Astrocyte of the hippocampus (primary cell): ENCODE measurements around the gene PDGFC.
"Not testable (repeated sequence)": the region's sequence is repeated elsewhere in the genome, so short reads cannot be mapped to it uniquely, and the experiment has no call there.

Source experiments
- DNase-seq: peaks from one replicate; pipeline ENCODE4 v3.0.0; 2011; ENCODE audit warnings: low read depth, low spot score

PDGFC gene

DNA sequence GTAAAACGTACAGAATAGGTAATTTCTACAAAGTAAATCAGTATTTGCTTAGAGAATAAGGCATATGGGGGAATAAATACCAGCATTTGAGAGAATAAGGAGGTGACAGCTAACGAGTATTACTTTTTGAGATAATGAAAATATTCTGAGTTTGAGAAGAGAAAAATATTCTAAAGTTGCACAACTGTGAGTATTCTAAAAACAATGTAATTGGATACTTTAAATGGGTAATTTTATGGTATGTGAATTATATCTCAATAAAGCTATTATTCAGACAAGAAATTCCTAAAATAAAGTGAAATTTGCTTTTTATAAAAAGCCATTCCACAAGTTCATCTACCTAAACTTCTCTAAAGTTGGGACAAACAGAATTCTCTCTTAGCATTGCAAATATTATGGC is 62.6 kb downstream of the PDGFC start:
- DNase-seq: no peak

DNA sequence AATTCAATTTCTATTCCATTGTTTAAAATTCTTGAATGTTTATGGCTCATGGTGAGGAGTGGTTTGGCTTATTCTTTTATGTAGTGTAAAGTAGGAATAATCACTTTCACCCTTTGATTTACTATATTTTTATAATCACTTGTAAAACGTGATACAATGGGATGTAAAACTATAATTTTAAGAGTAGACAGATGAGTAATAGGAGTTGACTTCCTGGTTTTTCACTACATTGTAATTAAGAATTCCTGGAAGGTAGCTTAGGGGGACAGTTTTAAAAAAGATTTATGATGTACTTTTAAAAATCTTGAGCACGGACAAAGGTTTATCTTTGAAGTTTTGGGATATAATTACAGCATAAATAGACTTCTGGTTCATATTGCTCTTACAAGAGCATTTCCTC is 65.3 kb downstream of the PDGFC start:
- DNase-seq: no peak

DNA sequence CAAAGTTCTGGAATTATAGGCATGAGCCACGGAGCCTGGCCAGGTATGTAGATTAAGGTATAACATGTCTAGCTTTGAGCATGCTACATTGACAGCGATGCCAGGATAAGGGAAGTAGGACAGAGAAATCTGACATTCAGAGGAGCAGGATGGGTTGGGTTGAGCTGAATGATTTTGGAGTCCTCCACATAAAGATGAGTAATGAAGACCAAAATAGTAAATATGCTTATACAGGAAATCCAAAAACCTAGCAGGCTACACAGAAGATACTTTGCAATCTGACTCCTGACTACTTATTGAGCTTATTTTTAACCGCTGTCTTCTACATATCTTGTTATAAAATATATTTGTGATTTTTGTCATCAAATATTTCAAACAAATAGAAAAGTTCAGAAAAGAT is 69.7 kb downstream of the PDGFC start:
- DNase-seq: no peak

DNA sequence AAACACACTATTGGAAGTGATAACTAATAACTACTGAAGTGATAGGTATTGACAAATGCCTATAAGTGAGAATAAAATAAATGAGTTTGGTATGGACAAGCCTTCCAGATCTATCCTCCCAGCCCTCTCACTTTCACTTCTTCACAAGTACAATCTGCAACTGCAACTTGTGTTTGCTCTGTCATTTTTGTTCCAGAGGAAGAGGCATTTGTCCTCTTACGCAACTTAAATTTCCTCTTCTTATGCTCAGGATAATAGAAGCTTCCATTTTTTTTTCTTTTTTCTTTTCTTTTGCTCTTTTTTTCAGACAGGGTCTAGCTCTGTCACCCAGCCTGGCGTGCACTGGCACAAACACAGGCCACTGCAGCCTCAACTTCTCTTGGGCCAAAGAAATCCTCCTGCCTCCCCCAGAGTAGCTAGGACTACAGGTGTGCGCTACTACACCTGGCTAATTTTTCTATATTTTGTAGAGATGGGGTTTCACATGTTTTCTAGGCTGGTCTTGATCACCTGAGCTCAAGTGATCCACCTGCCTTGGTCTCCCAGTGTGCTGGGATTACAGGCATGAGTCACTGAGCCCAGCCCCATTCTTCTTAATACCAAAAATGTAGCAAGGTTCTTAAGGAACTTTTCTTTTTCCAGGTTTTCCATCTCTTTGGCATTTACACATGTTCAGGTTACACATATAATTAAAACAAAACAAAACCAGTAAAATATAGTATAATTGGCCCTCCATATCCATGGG is 73.1 kb downstream of the PDGFC start:
- DNase-seq: no peak

DNA sequence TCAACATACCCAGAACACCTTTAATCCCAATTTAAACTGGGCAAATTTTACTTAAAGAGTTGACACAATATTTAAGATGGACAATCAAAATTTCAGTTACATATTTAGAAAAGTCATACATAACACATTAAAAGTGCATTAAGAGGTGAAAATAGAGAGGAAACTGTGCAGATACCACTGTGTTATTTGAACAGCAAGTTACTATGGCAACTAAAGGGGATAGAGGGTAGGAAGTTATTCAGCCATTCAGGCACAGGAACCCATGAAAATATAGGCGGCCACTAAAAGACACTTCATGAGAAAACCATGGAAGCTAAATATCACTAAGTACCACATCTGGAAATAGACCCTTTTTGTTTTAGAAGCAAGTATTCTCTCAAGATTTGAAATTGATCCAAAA is 75.1 kb downstream of the PDGFC start:
- no peak for DNase-seq

DNA sequence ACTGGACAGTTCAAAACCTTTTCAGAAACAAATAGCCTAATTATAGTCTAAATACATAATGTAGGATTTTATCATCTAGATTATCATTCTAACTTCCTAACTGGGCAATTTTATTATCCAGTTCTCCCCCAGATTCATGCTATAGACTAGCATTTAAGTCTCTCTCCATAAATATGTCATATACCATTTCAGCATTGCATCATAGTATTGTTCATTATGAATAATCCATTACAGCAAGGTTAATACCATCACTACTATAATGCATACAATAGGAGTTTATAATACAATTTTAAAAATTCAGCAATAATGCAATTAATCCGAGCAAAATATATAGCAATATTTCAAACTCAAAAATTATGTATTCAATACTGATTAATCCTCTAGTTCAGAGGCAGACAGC is 77.4 kb downstream of the PDGFC start:
- no peak for DNase-seq

DNA sequence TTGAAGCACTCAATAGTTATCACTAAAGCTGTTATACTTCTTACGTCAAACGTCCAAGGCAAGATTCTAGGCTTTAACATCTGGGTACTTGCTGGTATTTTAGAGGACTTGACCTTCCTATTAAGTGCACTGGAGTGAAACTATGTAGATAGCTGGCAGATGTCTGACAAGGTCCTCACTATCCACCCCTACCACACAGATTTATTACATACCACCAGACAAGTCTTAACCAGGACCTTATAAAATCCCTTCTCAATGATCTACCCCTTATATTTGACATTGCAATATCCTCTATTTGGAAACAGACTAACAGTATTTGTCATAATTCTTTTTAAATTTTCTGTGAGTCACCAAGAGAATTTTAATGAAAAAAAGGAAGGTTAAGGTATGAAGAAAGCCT is 78.8 kb downstream of the PDGFC start:
- no peak for DNase-seq

DNA sequence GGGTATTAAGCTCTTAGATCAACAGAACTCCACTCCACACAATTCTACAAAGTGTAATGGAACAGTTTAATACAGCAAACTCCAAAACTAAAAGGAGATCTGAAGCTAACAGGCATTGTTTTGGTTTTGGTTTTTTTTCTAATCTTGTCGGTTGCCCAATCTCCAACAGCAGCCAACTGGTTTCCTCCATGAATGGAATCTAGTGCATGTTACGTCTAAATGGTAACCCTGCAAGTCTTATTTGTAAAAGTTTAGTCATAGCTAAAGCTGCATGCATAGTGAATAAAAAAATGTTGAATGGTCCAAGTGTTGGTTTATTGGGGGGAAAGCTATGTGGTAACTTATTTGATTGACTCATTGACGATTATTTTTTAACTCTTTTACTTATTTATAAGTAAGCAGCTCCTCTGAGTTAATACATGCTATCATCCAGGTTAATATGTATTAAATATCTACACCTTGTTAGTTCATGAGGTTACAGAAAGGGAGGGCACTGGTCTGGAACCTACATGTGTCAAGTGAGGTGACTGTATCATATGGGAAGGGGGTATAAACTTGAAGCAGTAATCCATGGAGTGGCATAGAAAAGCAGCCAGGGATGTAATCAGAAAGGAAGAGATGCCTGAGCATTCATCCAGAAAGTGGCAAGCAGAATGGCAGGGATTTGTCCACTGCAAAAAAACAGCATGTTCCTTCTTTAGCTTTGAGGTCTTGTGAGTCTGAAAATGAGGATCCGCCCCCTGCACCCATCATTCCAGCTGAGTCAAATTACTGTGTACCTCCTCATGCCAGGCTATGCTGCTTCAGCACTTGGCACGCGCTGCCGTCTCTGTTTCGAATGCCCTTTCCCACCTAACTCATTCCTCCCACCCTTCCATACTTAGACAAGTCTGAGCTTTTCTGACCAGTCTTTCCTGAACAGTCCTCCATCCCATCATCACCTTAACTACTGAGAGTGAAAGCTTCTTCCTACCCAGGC is 81.7 kb downstream of the PDGFC start:
- peak; percentile 49 for DNase-seq

DNA sequence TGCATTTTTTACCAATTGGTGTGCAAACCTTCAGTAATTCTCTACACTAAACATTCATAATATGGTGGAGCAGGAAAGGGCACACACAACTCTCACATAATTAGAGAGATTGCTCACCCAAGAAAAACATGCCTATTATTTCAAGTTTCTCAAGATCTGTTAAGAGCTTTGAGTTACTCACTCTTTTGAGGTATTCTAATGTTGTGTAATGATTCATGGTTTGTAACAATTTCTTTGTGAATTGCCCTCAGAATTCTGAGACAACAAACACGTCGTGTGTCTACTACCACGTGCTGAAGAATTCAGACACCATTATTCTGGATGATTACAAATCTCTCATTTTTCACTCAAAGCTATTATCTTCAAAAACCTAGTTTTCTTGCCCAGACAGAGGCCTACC is 82.8 kb downstream of the PDGFC start:
- peak; percentile 79 for DNase-seq

DNA sequence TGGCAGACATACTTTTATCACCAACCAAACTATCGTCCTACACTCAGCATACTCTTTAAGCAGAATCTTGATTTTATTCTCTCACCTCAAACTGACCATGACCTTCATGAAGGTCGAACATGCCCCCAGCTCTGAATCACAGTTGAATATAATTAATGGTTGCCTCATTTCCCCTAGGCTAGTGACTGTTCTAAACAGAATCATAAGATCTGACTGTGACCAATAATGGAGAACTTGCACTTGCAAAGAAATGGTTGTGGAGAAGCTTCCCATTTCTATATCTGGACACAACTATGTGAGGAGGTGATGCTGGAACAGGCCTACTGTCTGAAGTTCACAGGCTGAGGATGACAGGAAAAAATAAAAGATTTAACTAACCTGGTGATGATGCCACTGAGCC is 85.1 kb downstream of the PDGFC start:
- no peak for DNase-seq

DNA sequence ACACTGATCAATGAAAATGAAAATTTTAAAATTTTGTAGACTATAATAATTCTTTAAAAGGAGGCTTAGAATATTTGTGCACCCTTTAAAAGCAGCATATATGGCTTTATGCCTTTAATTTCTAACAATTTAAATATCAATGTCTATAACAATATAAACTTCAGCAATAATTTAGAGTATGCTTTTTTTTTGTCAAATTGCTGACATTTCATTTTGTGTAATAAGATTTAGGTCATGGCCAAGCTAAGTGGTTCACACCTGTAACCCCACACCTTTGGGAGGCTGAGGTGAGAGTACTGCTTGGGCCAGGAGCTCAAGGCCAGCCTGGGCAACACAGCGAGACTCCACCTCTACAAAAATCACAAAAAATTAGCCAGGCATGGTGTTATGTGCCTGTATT is 86.2 kb downstream of the PDGFC start:
- no peak for DNase-seq

DNA sequence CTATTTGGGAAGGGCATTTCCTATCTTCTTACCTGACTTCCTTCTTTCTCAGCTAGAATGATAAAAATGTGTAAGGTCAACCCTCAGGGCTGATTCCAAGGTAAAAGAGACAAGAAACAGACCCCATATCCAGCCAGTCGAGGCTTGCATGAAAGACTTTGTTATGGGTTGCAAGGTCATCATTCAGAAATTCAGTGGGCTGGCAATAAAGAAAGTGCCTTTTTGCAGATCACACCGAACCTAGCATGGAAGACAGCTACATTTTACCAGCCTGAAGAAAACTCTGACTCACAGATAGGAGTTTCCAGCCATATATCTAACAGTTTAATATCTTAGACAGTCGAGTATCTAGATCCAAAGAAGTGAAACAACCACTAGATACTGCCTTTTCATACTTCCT is 87.4 kb downstream of the PDGFC start:
- no peak for DNase-seq

DNA sequence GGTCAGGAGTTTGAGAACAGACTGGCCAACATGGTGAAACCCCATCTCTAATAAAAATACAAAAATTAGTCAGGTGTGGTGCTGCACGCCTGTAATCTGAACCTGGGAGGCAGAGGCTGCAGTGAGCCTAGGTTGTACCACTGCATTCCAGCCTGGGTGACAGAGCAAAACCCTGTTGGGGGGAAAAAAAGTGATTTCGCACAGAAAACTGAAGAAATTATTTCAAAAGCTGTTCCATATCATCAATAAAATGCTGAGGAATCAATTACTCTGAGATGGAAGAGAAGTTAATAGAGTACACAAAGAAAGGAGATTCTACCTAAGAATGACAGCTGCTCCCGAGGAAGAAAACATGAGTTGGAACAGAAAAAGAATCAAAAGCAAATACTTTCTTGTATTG is 95.9 kb downstream of the PDGFC start:
- DNase-seq: no peak

DNA sequence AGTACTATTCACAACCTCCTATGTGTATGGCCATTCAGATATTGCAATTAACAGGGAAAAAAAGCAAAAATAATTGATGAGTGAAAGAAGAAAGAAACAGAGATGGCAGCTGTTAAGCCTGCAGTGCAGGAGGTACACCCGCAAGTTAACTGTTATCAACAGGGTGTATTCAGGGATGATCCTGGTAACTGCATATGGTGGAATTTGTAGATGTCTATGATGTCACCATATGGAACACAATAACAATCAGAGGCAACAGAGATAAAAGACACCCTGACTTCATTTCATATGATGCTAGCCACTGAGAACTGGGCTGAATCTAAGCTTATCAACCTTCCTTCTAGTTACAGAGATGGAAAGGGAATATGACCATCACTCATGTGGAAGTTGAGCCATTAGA is 96.5 kb downstream of the PDGFC start:
- no peak for DNase-seq

DNA sequence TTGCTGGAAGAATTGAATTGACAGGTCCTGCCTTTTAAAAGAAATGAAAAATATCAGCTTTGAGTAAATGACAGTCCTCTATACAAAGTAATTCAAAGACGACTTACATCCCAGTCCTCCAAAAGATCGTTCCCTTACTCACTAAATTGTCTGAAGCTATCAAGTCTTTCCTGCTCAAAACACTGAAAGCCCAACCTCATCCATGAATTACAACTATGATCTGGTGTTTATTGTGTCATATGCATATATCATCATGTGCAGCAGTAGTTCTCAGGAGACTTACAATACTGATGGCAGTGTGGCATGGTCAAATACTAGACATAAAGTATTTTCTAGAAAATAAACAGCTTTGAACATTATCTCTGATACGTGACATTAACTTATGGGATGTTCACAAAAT is 97.8 kb downstream of the PDGFC start:
- no peak for DNase-seq

DNA sequence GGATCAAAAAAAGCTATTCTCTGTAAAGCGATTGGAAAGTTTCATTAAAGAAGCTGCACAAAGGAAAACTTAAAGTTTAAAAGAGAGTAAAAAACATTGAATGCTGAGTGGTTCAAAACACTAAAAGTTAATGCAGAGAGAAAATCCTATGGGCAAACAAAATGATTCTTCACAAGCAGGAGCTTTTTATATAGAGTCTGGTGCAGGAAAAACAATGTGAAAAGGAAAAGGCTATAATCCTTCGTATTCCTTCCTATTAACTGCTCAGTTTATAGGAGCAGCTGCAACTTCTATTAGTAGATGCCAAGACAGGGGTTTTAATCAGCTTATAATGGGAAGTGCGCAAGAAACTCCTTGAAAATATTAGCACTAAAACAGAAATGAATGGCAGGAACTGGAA is 100.7 kb downstream of the PDGFC start:
- DNase-seq: no peak

DNA sequence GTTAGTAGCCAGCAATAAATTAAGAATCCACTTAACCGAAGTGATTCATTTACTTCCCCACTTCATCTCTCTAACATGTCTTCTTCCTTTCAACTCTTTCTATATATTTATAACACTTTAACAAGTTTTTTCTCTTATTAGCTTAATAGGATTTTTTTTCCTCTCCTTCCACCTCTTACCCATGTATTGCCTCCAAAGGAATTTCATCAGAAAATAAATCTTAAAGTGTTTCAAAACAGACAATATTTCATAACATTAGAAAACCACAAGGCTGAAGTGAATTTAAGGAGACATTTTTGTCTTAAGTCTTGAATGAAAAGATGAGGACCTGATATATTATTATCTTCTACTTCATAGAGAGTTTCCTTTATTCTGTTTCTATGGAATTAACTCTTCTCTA is 101.5 kb downstream of the PDGFC start:
- DNase-seq: no peak

DNA sequence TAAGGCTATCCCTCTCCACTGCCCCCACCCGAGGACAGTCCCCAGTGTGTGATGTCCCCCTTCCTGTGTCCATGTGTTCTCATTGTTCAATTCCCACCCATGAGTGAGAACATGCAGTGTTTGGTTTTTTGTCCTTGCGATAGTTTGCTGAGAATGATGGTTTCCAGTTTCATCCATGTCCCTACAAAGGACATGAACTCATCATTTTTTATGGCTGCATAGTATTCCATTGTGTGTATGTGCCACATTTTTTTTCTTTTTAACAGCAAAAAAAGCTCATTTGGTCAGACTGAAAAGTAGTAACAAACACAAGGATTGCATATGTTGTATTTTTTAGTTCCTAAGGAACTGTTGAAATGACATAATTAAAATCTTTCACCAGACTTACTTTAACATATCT is 105.5 kb downstream of the PDGFC start:
- DNase-seq: not testable (repeated sequence)

DNA sequence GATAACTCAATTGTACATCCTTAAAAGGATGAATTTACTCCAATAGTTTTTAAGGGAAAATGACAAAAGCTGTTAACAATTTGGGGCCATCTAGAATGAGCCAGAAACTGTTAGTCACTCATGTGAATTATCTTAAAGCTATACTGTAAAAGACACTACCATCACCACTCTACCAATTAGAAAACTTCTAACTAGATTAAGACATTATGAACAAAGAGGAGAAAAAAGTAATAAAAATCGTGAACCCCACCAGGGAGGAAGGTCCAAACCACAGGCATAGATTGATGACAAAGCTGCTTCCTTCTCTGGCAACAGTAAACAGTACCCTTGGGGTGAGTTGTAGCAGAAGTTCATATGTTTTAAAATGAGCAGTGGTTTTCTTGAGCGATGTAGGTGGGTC is 106.1 kb downstream of the PDGFC start:
- no peak for DNase-seq

DNA sequence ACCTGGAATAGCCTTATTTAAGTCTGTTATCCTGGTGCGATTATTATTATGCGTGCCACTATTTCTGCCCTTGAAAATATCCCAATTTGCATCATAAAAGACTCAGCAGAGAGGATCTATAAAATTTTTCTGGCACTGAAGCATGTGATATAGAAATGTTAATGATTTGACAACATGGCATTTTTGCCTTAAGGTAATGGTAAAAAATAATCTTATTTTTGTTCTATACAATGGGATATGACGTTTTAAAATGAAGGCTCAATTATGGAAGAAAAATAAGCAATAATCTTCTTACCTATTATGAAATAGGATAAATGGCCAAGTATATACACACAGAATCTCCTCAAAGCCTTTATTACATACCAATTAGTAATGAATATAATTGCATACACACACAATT is 113.5 kb downstream of the PDGFC start:
- no peak for DNase-seq

DNA sequence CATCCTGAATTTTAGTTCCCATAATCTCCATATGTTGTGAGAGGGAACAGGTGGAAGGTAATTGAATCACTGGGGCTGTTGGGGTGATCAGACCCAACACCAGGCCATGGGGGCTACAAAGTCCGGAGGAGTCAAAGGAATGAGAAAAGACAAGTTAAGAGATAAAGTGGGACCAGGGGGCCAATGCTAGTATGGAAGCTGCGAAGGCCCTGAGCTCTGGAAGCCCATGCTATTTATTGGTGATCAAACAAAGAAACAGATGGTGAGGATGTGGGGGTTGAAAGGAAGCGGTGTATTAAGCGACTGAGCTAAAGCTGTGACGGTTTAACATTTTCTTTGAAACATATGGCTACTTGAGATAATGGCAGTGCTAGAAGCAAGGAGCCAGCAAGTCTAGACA is 132.8 kb downstream of the PDGFC start:
- peak; percentile 30 for DNase-seq

DNA sequence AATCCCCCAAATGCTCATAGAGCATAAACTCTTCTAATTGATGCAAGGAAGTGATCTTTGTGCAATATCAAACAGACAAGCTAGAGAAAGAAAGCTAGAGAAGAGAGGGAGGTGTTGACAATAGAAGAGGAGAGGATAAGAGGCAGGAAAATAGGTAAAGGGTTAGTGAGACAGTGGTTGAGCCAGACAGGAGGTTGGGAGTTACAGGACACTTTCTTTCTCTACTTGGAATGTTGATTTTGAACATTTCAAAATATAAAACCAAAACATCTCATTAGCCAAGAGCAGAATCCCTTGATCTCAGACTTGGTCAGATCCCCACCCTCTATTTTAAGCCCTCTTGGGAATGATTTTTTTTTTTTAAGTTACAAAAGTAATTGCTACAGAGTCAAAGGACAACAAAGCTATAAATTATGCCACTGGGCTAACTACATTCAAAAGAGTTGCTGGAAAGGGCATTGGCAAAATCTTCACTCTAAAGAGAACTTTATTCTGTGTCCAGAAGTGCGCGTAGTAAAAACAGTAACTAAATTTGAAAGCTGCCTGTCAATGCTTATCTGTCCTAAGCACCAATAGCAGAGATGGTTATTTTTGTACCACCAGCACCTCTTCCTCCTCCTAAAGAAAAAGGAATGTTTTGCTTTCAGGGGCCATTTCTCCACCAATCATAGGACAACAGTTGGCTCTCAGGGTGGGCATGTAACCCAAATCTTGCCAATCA is 133.8 kb downstream of the PDGFC start:
- DNase-seq: no peak
